Stimulated activated CD4-positive, alpha-beta T cell treated with anti-CD3 and anti-CD28 coated beads, Interleukin-4, amount 100 ng/mL, for 1 hour (primary cell): ENCODE results near the gene MTA2.
"Not testable (repeated sequence)": the region's sequence is repeated elsewhere in the genome, so short reads cannot be mapped to it uniquely, and the experiment has no call there.

Source experiments
- DNase-seq: peaks from one replicate; pipeline ENCODE4 v3.0.0-alpha.2; 2020

The MTA2 gene

GRCh38 chr11:62601372-62602140, at the start of gene MTA2:
Gene MTA2, minus strand, starts transcription at chr11:62601865. Its CDS starts 415 bp downstream, at chr11:62601450.
- DNase-seq, result peak; percentile 99

GRCh38 chr11:62650283-62650682, 48.6 kb upstream of the MTA2 start:
- DNase-seq, result not testable (repeated sequence)

- no peak for DNase-seq
Observed at GRCh38 chr11:62649486-62649885, 47.8 kb upstream of the MTA2 start.

- no peak for DNase-seq
Observed at GRCh38 chr11:62648967-62649364, 47.3 kb upstream of the MTA2 start.

- no peak for DNase-seq
Observed at GRCh38 chr11:62648185-62648966, 46.7 kb upstream of the MTA2 start.

- DNase-seq, result no peak
Observed at GRCh38 chr11:62647609-62648005, 45.9 kb upstream of the MTA2 start.

GRCh38 chr11:62646825-62647608, 45.4 kb upstream of the MTA2 start:
- DNase-seq, result no peak

GRCh38 chr11:62645946-62646824, 44.5 kb upstream of the MTA2 start, which contains the start of gene GANAB:
Gene GANAB, minus strand, starts transcription at chr11:62646613. Its CDS starts 14 bp downstream, at chr11:62646599.
- peak; percentile 100 for DNase-seq

- DNase-seq, result no peak
Observed at GRCh38 chr11:62645671-62645945, 43.9 kb upstream of the MTA2 start.

- DNase-seq, result no peak
Observed at GRCh38 chr11:62644220-62644619, 42.6 kb upstream of the MTA2 start.

GRCh38 chr11:62632492-62632891, 30.8 kb upstream of the MTA2 start:
- no peak for DNase-seq

GRCh38 chr11:62627713-62628112, 26.0 kb upstream of the MTA2 start:
- DNase-seq, result no peak

GRCh38 chr11:62622476-62623089, 20.9 kb upstream of the MTA2 start:
- no peak for DNase-seq

GRCh38 chr11:62621567-62622470, 20.2 kb upstream of the MTA2 start, which contains the start of gene B3GAT3:
Gene B3GAT3, minus strand, starts transcription at chr11:62621986. Its CDS starts 39 bp downstream, at chr11:62621947.
- DNase-seq, result peak; percentile 94

- no peak for DNase-seq
Observed at GRCh38 chr11:62621027-62621566, 19.4 kb upstream of the MTA2 start.

GRCh38 chr11:62616957-62617356, 15.3 kb upstream of the MTA2 start:
- not testable (repeated sequence) for DNase-seq

GRCh38 chr11:62615521-62615920, 13.9 kb upstream of the MTA2 start:
- DNase-seq, result no peak

GRCh38 chr11:62614275-62614674, 12.6 kb upstream of the MTA2 start:
- DNase-seq, result peak; percentile 62

- no peak for DNase-seq
Observed at GRCh38 chr11:62613291-62613778, 11.7 kb upstream of the MTA2 start.
